ENCODE results near the gene SLC18A3.

- no peak for TF ChIP-seq CTCF (optimal IDR thresholded peaks at IDR 0.05 in 1 of 3, IDR thresholded peaks at IDR 0.05 in 1 of 3, conservative IDR thresholded peaks at IDR 0.05 in 1 of 3; ENCODE audit: extremely low read depth in 1 of 3, insufficient read depth in 2 of 3, low read length in 3 of 3)
- no peak for TF ChIP-seq EZH2 (IDR thresholded peaks at IDR 0.05; ENCODE audit: low read length)
Observed at GRCh38 chr10:49624629-49625028, 14.5 kb downstream of the SLC18A3 start.

Data from keratinocyte (primary cell).